Measurements from ENCODE around the gene NDUFS8.

The NDUFS8 gene

GRCh38 chr11:68049509-68050370 lies 19.3 kb downstream of the NDUFS8 start:
- DNase-seq (ENCODE audit: low read depth in 2 of 2) = no peak

- no peak for DNase-seq (ENCODE audit: low read depth in 2 of 2)
Observed at GRCh38 chr11:68050371-68050841, 19.9 kb downstream of the NDUFS8 start.

- no peak for DNase-seq (ENCODE audit: low read depth in 2 of 2)
Observed at GRCh38 chr11:68051191-68052136, 21.0 kb downstream of the NDUFS8 start.

- no peak for DNase-seq (ENCODE audit: low read depth in 2 of 2)
Observed at GRCh38 chr11:68052137-68052873, 21.8 kb downstream of the NDUFS8 start.

DNA sequence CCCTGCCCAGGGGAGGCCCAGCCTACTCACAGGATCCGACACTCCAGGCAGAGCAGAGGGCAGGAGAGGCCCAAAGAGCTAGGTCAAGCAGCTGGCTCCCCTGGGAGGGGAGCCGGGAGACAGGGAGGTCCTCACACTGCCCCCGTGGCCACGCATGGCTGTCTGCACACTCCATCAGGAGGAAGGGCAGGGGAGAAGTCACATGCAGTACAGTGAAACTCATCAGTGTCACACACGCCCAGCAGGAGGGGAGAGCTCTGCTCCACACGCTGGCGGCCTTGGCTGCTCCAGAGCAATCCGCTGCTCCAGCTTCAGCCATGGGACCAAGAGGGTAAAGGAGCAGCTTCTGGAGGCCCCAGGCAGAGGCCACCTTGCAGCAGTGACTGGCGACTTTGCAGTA lies 22.6 kb downstream of the NDUFS8 start:
- DNase-seq (ENCODE audit: low read depth in 2 of 2) = no peak

- DNase-seq (ENCODE audit: low read depth in 2 of 2) = no peak
Observed at GRCh38 chr11:68053981-68054812, 23.7 kb downstream of the NDUFS8 start.

DNA sequence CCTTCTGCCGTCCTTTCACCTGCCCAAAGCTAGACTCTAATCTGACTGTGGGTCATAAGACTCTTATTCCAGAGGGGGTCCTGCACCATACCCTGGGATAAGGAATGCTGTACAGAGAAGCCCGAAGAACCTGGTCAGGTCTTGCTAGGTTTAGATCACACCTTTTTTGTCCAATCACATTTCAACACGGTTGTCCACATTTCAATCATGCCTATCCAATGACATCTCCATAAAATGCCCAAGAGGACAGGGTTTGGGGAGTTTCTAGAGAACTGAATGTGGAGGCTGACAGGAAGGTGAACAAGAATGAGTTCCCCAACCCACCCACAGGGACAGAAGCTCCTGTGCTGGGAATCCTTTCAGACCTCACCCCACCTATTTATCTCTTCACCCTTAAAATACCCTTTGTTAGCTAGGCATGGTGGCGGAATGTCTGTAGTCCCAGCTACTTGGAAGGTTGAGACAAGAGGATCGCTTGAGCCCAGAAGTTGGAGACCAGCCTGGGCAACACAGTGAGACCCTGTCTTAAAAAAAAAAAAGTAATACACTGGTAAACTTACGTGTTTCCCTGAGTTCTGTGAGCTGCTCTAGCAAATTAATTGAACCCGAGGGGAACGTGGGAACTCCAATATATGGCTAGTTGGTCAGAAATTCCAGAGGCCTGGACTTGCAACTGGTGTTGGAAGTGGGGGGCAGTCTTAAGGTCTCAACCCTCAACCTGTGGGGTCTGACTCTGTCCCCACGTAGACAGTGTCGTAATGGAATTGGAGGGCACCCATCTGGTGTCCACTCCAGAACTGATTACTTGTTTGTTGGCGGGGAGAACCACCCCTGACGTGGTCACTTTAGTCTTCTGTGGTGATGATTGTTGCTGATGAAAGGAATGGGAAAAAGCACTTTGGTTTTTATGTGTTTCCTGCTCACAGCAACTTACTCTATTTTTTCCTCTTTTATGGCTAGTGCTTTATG lies 26.1 kb downstream of the NDUFS8 start:
- no peak for DNase-seq (ENCODE audit: low read depth in 2 of 2)

- no peak for DNase-seq (ENCODE audit: low read depth in 2 of 2)
Observed at GRCh38 chr11:68057807-68058206, 27.3 kb downstream of the NDUFS8 start.

GRCh38 chr11:68061508-68061907 lies 31.0 kb downstream of the NDUFS8 start:
- no peak for DNase-seq (ENCODE audit: low read depth in 2 of 2)

DNA sequence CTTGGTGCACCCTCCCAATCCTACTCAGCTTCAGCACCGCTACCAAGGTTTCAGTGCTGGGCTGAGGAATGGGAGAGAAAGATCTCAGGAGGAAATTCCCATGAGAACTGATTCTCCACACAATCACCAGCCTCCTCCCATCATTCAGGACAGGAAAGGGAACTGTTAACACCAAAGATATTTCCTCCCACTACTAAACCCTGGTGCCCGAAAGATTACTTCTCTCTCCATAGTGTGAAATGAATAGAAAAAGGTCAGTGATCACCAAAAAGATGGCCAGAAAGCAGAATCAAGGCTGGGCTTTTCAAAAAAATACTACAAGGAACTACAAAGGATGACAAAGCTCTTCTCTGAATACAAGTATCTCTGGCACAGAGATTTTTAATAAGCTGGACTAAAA lies 34.4 kb downstream of the NDUFS8 start:
- no peak for DNase-seq (ENCODE audit: low read depth in 2 of 2)

- DNase-seq (ENCODE audit: low read depth in 2 of 2) = no peak
Observed at GRCh38 chr11:68065841-68066240, 35.4 kb downstream of the NDUFS8 start.

GRCh38 chr11:68066742-68067141 lies 36.3 kb downstream of the NDUFS8 start:
- DNase-seq (ENCODE audit: low read depth in 2 of 2) = no peak

GRCh38 chr11:68067991-68068390 lies 37.5 kb downstream of the NDUFS8 start:
- no peak for DNase-seq (ENCODE audit: low read depth in 2 of 2)

DNA sequence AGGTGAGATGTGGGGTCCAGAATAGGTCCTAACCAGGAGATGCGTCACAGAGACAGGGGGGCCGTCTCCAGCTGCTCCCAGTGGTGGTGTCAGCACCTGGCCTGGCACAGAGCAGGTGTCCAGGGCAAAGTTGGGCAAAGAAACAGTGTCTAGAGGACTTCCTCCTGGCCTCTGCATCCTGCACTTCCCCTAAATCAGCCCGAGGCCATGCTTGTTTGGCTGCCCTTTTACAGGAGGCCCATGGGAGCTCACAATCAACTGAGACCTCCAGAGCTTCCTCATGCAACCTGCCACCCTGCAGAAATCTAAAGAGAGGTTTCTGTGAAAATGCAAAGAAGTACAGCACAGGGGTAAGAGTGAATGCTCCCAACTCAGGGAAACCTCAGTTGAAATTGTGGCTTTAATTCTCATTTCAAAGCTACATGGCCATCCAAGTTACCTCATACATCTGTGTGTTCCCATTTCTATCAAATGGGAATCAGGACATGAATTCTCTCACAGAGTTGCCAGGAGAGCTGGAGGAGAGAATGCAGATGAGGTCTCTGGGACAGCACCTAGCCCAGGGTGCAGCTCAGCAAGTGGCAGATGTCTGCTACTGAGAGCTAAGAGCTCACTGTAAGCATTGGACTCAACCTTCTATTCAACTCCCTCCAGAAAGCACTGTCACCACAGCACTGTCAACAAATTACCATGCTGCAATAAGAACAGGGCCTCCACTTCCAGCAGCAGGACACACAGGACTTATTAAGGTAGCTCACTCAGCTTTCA lies 41.0 kb downstream of the NDUFS8 start:
- DNase-seq (ENCODE audit: low read depth in 2 of 2) = no peak

DNA sequence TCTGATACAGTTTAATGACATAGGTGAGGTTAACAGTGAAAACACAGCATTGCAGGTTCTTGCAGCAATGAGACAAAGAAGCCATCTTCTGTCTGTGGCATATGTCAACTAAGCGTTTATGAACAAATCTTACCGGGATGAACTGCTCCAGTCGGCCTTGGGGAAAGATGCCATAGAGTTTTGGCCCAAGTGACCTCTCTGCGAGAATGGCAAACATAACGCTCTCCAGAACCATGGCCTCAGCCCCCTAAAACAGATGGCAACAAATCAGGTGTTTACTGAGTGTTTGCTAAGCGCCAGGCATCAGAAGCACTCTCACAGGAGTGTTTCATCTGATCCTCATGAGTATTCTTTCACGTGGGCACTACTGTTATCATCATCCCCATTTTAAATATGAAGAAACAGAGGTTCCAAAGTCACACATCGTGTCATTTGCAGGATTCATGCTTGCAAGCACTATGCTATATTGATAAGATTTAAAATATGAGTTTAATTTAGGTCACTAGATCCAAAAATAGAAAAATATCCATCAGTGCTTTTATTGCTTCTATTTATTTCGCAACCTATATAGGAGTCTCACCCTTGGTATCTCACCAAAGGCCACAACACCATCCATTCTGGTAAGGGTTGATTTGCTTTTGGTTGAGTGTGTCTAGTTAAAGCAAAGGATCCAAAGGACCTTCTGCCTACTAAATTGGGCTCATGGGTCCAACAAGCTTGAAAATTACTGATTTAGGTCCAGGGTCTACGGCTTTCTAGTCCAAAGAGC lies 44.3 kb downstream of the NDUFS8 start:
- DNase-seq (ENCODE audit: low read depth in 2 of 2) = no peak

DNA sequence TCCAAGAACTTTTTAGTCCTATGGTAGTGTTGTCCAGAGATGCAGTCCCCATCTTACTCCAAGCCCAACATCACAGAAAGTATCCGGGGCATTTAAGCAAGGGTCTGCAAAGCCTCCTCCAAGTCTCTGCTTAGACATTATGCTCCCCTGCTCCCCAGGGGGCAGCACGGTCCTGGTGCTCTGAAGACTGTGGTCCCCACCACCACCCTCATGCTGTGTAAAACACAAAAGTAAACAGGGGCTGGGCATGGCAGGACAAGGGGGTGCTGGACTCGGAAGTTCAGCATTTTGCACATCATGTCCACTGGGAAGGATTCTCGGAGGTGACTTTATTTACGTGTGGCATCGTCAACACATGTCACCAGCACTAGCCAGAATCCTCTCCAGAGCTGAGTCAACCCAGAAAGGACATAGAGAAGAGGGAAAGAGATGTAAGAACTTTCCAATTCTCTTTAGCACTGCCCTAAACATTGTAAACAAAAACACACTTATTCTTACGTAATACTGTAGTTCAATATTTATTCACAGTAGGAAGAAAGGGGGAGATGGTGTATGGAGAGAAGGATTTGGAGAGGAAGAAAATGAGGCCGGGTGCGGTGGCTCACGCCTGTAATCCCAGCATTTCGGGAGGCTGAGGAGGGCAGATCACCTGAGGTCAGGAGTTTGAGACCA lies 46.0 kb downstream of the NDUFS8 start:
- no peak for DNase-seq (ENCODE audit: low read depth in 2 of 2)
